Measurements from ENCODE around the gene CHMP5. TPM values are rescaled to one million over a fixed set of nuclear protein-coding genes. Genes with fewer than 3 reads are reported as not detected.
"Not testable (repeated sequence)": the region's sequence is repeated elsewhere in the genome, so short reads cannot be mapped to it uniquely, and the experiment has no call there.

Gene CHMP5
- total RNA-seq, 2 donors from 2014 or later: 22.6 to 23.3 TPM

DNA sequence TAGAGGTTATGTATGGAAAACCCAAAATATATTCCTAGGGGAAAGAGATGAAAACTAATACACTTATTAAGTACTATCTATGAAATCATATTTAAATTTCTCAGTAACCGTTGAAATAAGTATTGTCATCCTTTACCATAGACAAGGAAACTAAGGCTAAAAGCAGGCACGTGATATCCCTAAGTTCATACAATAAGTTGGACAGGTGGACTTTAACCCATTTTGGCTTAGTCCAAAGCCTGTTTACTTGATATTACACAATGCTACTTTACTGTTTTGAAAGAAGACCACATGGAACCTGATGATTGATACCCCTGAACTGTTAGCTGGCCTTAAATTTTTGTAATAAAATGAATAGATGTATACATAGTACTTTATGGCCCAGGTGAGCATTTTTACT, 28.9 kb downstream of the CHMP5 start:
- Mint-ChIP-seq H3K27ac (peak overlapping the region; percentile 98), H3K27me3 (no peaks in the 10 kb centered on the region), H3K36me3 (ENCODE audit: low read depth) (peaks cover 18% of the 10 kb centered on the region), H3K4me1 (peaks cover 61% of the 10 kb centered on the region), H3K4me3 (no peak overlapping the region)
- H3K9me3 ChIP-seq (ENCODE audit: control insufficient read depth, low read length, poor library complexity, severe bottlenecking): no peaks in the 10 kb centered on the region
- ATAC-seq (no peak), DNase-seq (no peak)

DNA sequence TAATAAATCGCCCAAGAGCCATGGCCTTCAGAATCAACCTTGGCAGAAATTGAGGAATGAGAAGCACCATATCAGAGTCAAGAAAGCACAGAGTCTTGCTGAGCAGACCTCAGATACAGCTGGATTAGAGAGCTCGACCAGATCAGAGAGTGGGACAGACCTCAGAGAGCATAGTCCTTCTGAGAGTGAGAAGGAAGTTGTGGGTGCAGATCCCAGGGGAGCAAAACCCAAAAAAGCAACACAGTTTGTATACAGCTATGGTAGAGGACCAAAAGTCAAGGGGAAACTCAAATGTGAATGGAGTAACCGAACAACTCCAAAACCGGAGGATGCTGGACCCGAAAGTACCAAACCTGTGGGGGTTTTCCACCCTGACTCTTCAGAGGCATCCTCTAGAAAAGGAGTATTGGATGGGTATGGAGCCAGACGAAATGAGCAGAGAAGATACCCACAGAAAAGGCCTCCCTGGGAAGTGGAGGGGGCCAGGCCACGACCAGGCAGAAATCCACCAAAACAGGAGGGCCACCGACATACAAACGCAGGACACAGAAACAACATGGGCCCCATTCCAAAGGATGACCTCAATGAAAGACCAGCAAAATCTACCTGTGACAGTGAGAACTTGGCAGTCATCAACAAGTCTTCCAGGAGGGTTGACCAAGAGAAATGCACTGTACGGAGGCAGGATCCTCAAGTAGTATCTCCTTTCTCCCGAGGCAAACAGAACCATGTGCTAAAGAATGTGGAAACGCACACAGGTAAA, 30.0 kb downstream of the CHMP5 start:
- H3K4me1 Mint-ChIP-seq: peaks cover 69% of the 10 kb centered on the region
- no peak for DNase-seq
- no peaks in the 10 kb centered on the region for H3K9me3 ChIP-seq (ENCODE audit: control insufficient read depth, low read length, poor library complexity, severe bottlenecking)
- peaks cover 19% of the 10 kb centered on the region for H3K36me3 Mint-ChIP-seq (ENCODE audit: low read depth)
- H3K4me3 Mint-ChIP-seq: no peak overlapping the region
- H3K27me3 Mint-ChIP-seq: no peaks in the 10 kb centered on the region
- peak overlapping the region; percentile 86 for H3K27ac Mint-ChIP-seq
- ATAC-seq: no peak

DNA sequence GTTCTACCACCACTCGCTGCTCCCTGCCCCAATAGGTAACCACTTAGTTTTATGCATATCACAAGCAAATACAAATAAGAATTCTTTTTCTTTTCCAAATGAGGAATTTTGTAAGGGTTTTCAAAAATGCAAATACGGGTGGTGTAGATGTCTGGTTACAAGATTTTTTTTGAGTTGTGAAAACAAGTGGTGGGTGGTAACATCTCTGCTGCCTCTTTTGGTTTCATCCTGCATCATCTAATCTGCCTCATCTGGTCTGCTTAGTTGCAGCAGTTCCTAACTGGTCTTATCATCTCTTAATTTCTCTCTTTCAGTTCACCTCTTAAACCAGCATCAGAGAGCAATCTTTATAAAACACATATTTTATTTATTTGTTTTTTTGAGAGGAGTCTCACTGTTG, 30.7 kb downstream of the CHMP5 start:
- Mint-ChIP-seq H3K27me3 (no peaks in the 10 kb centered on the region), H3K36me3 (ENCODE audit: low read depth) (peaks cover 19% of the 10 kb centered on the region)
- ATAC-seq: no peak

DNA sequence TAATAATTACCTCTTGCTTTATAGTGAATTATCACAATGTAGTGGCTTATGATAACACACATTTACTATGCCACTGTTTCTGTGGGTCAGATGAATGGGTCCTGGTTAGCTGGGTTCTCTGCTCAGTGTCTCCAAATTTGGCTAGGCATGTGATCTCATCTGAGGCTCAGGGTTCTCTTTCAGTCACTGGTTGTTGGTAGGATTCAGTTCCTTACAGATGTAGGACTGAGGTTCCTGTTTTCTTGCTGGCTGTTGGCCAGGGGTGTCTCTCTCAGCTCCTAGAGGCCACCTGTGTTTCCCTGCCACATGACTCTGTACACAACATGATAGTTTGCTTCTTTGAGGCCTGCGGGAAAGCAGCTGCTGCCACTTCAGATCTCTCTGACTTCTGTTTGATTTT, 32.6 kb downstream of the CHMP5 start:
- DNase-seq (no peak), ATAC-seq (peak; percentile 84)
- Mint-ChIP-seq H3K4me1 (peaks cover 60% of the 10 kb centered on the region), H3K27ac (peak overlapping the region; percentile 95), H3K4me3 (no peak overlapping the region), H3K27me3 (no peaks in the 10 kb centered on the region), H3K36me3 (ENCODE audit: low read depth) (peaks cover 17% of the 10 kb centered on the region)
- H3K9me3 ChIP-seq (ENCODE audit: control insufficient read depth, low read length, poor library complexity, severe bottlenecking): no peaks in the 10 kb centered on the region

More for the DNA sequence above, 30.7 kb downstream of the CHMP5 start:
- no peak overlapping the region for H3K4me3 Mint-ChIP-seq
- H3K27ac Mint-ChIP-seq: peak overlapping the region; percentile 95
- peaks cover 67% of the 10 kb centered on the region for H3K4me1 Mint-ChIP-seq
- H3K9me3 ChIP-seq (ENCODE audit: control insufficient read depth, low read length, poor library complexity, severe bottlenecking): no peaks in the 10 kb centered on the region
- no peak for DNase-seq

DNA sequence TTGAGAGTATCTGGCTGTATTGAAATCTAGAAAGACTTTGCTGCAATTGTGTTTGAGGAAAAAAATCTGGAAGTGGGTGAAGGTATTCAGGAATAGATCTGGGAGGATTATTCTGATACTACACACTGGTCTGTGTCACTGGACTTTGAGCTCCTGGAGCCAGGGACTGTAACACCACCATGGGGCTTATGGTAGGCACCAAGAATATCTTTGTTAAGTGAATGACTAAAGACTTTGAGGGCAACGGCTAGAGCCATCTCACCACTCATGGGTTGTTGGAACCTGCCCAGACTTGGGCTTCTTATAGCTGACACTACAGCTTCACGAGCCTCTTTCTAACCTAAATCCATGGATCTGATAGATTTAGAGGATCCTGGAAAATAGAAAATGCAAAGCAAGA, 35.7 kb downstream of the CHMP5 start:
- Mint-ChIP-seq H3K27me3 (no peaks in the 10 kb centered on the region), H3K36me3 (ENCODE audit: low read depth) (peaks cover 15% of the 10 kb centered on the region), H3K4me3 (no peak overlapping the region), H3K27ac (peak overlapping the region; percentile 95), H3K4me1 (peaks cover 41% of the 10 kb centered on the region)
- ATAC-seq: no peak
- H3K9me3 ChIP-seq (ENCODE audit: control insufficient read depth, low read length, poor library complexity, severe bottlenecking): no peaks in the 10 kb centered on the region
- no peak for DNase-seq

DNA sequence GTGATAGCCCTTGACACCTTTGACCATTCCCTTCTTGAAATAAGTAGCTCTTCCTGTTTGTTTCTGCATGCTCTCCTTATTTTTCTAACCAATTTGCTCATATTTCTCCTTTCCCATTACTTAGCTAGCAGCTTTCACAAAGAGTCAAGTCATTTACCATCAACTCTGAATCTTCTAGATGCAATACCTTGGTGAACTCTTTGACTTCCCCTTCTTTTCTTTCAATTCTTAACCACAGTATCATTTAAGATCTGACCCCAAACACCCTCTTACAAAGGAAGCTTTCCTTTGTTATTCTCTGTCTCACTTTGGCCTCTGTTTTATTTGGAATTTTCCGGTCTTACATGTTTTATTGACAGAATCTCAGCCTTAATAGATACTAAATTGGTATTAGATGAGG, 39.5 kb downstream of the CHMP5 start:
- Mint-ChIP-seq H3K4me1 (peaks cover 11% of the 10 kb centered on the region), H3K27ac (no peak overlapping the region), H3K4me3 (no peak overlapping the region), H3K27me3 (no peaks in the 10 kb centered on the region), H3K36me3 (ENCODE audit: low read depth) (peaks cover 3% of the 10 kb centered on the region)
- DNase-seq (no peak), ATAC-seq (no peak)
- no peaks in the 10 kb centered on the region for H3K9me3 ChIP-seq (ENCODE audit: control insufficient read depth, low read length, poor library complexity, severe bottlenecking)

DNA sequence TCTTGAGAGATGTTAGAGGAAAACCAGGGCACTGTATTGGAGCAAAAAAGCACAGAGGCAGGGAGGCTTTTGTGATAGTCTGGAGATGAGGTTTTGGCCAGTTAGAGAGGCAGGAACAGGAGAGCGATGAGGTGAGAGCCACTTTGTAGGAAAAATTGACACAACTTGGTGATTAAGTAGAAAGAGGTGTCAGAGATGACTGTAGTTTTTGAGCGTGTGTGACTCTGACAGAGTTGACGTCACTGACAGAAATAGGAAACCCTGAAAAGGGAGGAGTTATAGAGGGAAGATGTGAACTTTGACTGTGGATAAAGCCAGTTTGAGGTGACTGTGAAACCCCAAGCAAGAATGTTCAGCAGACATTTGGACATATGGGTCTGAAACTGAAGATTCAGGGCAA, 41.2 kb downstream of the CHMP5 start:
- H3K27me3 Mint-ChIP-seq: no peaks in the 10 kb centered on the region
- peaks cover 7% of the 10 kb centered on the region for H3K36me3 Mint-ChIP-seq (ENCODE audit: low read depth)
- DNase-seq (no peak), ATAC-seq (no peak)
- H3K4me1 Mint-ChIP-seq: peaks cover 5% of the 10 kb centered on the region
- no peaks in the 10 kb centered on the region for H3K9me3 ChIP-seq (ENCODE audit: control insufficient read depth, low read length, poor library complexity, severe bottlenecking)
- H3K4me3 Mint-ChIP-seq: no peak overlapping the region
- H3K27ac Mint-ChIP-seq: no peak overlapping the region

DNA sequence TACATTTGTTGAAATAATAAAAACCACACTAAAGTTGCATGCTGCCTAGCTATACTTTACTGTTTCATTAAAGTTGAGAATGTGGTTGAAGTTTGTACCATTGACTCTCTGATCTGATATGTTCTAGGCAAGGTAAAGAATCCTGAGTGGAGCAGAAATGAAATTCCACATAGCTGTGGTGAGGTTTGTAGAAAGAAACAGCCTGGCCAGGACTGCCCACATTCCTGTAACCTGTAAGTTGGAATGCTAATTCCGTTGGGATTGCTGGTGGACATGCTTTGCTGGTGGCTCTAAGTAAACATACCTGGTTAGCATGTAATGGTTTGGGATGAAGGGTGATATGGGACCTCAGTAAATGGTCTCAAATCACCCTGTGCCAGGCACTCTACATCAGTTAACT, 42.2 kb downstream of the CHMP5 start:
- Mint-ChIP-seq H3K27me3 (no peaks in the 10 kb centered on the region), H3K27ac (peak overlapping the region; percentile 47), H3K4me1 (peaks cover 4% of the 10 kb centered on the region), H3K36me3 (ENCODE audit: low read depth) (peaks cover 7% of the 10 kb centered on the region), H3K4me3 (no peak overlapping the region)
- H3K9me3 ChIP-seq (ENCODE audit: control insufficient read depth, low read length, poor library complexity, severe bottlenecking): no peaks in the 10 kb centered on the region
- DNase-seq (no peak), ATAC-seq (no peak)

DNA sequence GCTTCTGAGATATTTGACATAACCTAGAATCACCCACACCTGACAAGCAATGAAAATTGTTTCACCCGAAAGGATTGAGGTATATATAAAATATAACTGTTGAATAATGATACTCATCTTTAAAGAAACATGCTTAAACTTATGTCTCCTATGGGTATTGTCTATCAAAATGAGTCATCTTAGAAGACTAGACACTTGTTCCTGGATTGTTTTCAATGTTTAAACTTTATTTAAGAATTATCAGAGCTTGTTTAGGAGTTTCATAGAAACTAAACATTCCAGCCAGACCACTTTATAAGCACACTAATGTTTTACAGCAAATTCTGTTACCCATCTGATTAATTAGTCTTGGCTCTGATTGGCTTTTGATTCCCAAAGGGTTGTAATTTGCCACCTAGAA, 45.1 kb downstream of the CHMP5 start:
- no peaks in the 10 kb centered on the region for H3K9me3 ChIP-seq (ENCODE audit: control insufficient read depth, low read length, poor library complexity, severe bottlenecking)
- H3K4me3 Mint-ChIP-seq: no peak overlapping the region
- H3K4me1 Mint-ChIP-seq: peaks cover 10% of the 10 kb centered on the region
- no peak overlapping the region for H3K27ac Mint-ChIP-seq
- DNase-seq (no peak), ATAC-seq (no peak)
- H3K36me3 Mint-ChIP-seq (ENCODE audit: low read depth): peaks cover 12% of the 10 kb centered on the region
- no peaks in the 10 kb centered on the region for H3K27me3 Mint-ChIP-seq

DNA sequence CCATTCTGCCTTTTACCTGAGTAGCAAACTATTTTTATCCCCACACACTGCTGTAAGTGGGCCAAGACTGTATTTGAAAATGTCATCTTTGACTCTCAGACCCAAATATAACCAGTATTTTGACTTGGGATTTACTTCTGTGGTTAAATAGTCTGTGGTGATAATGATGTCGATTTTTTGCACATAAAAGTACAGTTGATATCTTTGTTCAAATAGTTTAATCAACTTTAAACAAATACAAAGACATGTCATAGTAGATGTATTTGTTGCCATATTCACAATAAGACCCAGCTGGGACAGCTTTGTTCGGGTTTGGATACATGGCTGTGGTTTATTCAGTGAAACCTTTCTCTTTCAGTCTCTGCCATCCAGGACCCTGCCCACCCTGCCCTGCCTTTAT, 45.9 kb downstream of the CHMP5 start:
- no peaks in the 10 kb centered on the region for H3K9me3 ChIP-seq (ENCODE audit: control insufficient read depth, low read length, poor library complexity, severe bottlenecking)
- no peaks in the 10 kb centered on the region for H3K27me3 Mint-ChIP-seq
- H3K36me3 Mint-ChIP-seq (ENCODE audit: low read depth): peaks cover 16% of the 10 kb centered on the region
- H3K27ac Mint-ChIP-seq: no peak overlapping the region
- DNase-seq (no peak), ATAC-seq (no peak)
- H3K4me3 Mint-ChIP-seq: no peak overlapping the region
- peaks cover 10% of the 10 kb centered on the region for H3K4me1 Mint-ChIP-seq

DNA sequence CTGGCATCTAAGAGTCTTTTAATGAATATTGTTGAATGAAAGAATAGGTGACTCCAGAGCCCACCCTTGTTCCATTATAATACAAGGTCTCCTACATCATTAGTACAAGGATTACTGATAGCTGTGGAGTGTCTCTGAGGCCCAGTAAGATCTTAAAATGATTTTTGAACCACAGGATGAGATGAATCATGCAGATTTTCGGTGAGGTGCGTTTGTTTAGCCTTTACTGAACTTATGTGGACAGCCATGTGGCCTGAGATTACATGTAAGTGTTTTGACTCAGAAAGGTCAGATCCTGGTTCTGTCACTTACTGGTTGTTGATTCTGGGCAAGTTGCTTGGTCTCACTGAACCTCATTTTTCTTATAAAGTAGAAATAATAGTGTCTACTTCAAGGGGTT, 47.1 kb downstream of the CHMP5 start:
- Mint-ChIP-seq H3K36me3 (ENCODE audit: low read depth) (peaks cover 18% of the 10 kb centered on the region), H3K27ac (no peak overlapping the region)

DNA sequence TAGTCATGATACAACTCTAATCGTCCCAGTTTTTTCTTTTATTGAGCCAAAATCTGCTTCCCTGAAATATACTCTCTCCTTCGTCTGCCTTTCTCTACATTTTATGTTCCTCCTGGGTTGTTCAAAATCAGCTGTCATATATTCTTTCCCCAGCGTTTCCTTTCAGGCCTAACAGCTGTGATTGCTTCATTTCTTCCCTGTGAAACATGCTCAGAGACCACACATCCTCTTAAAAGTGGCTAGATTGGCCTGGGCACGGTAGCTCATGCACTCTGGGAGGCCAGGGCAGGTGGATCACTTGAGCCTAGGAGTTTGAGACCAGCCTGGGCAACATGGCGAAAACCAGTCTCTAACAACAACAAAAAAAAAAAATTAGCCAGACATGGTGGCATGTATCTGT, 50.5 kb downstream of the CHMP5 start:
- H3K9me3 ChIP-seq (ENCODE audit: control insufficient read depth, low read length, poor library complexity, severe bottlenecking): no peaks in the 10 kb centered on the region
- H3K36me3 Mint-ChIP-seq (ENCODE audit: low read depth): peaks cover 21% of the 10 kb centered on the region
- peaks cover 8% of the 10 kb centered on the region for H3K4me1 Mint-ChIP-seq
- no peak for DNase-seq
- ATAC-seq: no peak
- H3K27ac Mint-ChIP-seq: no peak overlapping the region
- H3K4me3 Mint-ChIP-seq: no peak overlapping the region
- no peaks in the 10 kb centered on the region for H3K27me3 Mint-ChIP-seq

More for the DNA sequence above, 47.1 kb downstream of the CHMP5 start:
- no peaks in the 10 kb centered on the region for H3K27me3 Mint-ChIP-seq
- peaks cover 10% of the 10 kb centered on the region for H3K4me1 Mint-ChIP-seq
- H3K9me3 ChIP-seq (ENCODE audit: control insufficient read depth, low read length, poor library complexity, severe bottlenecking): no peaks in the 10 kb centered on the region
- DNase-seq (no peak), ATAC-seq (no peak)
- H3K4me3 Mint-ChIP-seq: no peak overlapping the region

DNA sequence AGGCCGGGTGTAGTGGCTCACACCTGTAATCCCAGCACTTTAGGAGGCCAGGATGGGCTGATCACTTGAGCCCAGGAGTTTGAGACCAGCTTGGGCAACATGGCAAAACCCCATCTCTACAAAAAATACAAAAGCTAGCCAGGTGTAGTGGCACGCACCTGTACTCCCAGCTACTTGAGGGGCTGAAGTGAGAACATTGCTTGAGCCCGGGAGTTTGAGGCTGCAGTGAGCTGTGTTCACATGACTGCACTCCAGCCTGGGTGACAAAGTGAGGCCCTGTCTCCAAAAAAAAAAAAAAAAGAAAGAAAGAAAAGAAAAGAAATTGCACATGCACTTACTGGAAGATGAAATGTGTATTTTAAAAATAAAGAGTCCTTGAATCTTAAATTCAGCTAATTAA, 52.3 kb downstream of the CHMP5 start:
- not testable (repeated sequence) for H3K4me3 Mint-ChIP-seq; DNase-seq; ATAC-seq; H3K9me3 ChIP-seq (ENCODE audit: control insufficient read depth, low read length, poor library complexity, severe bottlenecking); H3K4me1 Mint-ChIP-seq; H3K27me3 Mint-ChIP-seq
- Mint-ChIP-seq H3K36me3 (ENCODE audit: low read depth) (peaks cover 21% of the 10 kb centered on the region), H3K27ac (peak overlapping the region; percentile 49)

DNA sequence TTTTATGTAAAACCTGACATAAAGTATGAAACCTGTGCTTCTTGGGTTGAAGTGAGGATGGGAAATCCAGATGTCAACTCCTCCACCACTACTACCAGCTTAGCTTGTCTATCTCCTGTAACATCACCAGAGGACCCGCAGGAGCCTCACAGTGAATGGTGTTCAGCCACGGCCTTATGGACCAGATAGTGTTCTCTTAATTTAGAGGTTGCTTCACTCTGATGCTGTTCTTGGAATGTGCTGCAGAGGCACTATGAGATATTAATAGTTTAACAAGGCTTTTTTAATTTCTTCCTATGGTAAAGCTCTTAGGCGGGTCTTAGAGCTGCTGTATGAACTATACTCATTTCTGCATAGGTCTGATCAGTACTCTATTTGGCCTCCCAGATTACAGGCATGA, 53.4 kb downstream of the CHMP5 start:
- peaks cover 21% of the 10 kb centered on the region for H3K36me3 Mint-ChIP-seq (ENCODE audit: low read depth)
- H3K4me3 Mint-ChIP-seq: no peak overlapping the region
- H3K27me3 Mint-ChIP-seq: no peaks in the 10 kb centered on the region
- H3K27ac Mint-ChIP-seq: no peak overlapping the region
- ATAC-seq (no peak), DNase-seq (no peak)
- no peaks in the 10 kb centered on the region for H3K9me3 ChIP-seq (ENCODE audit: control insufficient read depth, low read length, poor library complexity, severe bottlenecking)
- peaks cover 4% of the 10 kb centered on the region for H3K4me1 Mint-ChIP-seq
